ENCODE data around the gene CD8B2.

GRCh38 chr2:106519767-106520166, 32.6 kb downstream of the CD8B2 start:
- TF ChIP-seq, protein P1, sequence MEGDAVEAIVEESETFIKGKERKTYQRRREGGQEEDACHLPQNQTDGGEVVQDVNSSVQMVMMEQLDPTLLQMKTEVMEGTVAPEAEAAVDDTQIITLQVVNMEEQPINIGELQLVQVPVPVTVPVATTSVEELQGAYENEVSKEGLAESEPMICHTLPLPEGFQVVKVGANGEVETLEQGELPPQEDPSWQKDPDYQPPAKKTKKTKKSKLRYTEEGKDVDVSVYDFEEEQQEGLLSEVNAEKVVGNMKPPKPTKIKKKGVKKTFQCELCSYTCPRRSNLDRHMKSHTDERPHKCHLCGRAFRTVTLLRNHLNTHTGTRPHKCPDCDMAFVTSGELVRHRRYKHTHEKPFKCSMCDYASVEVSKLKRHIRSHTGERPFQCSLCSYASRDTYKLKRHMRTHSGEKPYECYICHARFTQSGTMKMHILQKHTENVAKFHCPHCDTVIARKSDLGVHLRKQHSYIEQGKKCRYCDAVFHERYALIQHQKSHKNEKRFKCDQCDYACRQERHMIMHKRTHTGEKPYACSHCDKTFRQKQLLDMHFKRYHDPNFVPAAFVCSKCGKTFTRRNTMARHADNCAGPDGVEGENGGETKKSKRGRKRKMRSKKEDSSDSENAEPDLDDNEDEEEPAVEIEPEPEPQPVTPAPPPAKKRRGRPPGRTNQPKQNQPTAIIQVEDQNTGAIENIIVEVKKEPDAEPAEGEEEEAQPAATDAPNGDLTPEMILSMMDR (IDR thresholded peaks at IDR 0.05) = no peak
- TF ChIP-seq EP300 (IDR thresholded peaks at IDR 0.05) (no peak), POLR2AphosphoS5 (IDR thresholded peaks at IDR 0.05) (no peak)

Data from sigmoid colon (tissue), 4 donors.